Measurements from ENCODE around the gene KRT1.

DNA sequence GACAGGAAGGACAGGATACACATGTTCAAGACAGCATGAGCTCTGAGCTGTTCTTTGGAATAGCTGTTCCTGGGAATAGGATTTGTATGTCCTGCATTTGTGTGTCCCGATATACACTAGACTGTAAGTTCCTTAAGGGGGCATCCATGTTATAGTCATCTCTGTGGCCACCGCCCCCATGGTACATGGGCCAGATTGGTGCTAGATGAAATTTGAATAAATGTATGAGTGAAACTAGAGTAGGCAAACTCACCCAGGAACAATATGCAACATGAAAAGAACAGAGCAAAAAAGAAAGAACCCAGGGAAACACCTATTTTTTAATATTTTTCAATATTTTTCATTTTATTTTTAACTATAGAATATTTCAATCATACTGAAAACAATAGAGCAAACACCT, 48.2 kb upstream of the KRT1 start:
- no peak for TF ChIP-seq EZH2 (IDR thresholded peaks at IDR 0.05; ENCODE audit: insufficient read depth, low read length)
- TF ChIP-seq, protein P1, sequence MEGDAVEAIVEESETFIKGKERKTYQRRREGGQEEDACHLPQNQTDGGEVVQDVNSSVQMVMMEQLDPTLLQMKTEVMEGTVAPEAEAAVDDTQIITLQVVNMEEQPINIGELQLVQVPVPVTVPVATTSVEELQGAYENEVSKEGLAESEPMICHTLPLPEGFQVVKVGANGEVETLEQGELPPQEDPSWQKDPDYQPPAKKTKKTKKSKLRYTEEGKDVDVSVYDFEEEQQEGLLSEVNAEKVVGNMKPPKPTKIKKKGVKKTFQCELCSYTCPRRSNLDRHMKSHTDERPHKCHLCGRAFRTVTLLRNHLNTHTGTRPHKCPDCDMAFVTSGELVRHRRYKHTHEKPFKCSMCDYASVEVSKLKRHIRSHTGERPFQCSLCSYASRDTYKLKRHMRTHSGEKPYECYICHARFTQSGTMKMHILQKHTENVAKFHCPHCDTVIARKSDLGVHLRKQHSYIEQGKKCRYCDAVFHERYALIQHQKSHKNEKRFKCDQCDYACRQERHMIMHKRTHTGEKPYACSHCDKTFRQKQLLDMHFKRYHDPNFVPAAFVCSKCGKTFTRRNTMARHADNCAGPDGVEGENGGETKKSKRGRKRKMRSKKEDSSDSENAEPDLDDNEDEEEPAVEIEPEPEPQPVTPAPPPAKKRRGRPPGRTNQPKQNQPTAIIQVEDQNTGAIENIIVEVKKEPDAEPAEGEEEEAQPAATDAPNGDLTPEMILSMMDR (IDR thresholded peaks at IDR 0.05; ENCODE audit: insufficient read depth, low read depth, low read length), result no peak

All from astrocyte (in vitro differentiated cells and primary cell).